ENCODE measurements around the gene CD300C.

The CD300C gene

GRCh38 chr17:74549343-74549742 is 3.4 kb upstream of the CD300C start:
- Histone ChIP-seq H3K27me3 (replicated peaks; ENCODE audit: insufficient read depth, low read length) (peaks cover 72% of the 10 kb centered on the region), H2AFZ (ENCODE audit: low read length) (no peak overlapping the region), H4K20me1 (ENCODE audit: insufficient read depth, low read length) (no peaks in the 10 kb centered on the region), H3K4me2 (ENCODE audit: low read depth, low read length) (no peak overlapping the region), H3K4me3 (ENCODE audit: low read length) (no peak overlapping the region), H3K9ac (ENCODE audit: low read length) (no peak overlapping the region), H3K36me3 (replicated peaks; ENCODE audit: insufficient read depth, low read length) (no peaks in the 10 kb centered on the region), H3K27ac (ENCODE audit: low read length) (no peak overlapping the region), H3K9me2 (replicated peaks; ENCODE audit: insufficient read depth, low read length) (no peaks in the 10 kb centered on the region), H3K79me2 (ENCODE audit: low read length) (no peaks in the 10 kb centered on the region), H3K9me3 (replicated peaks; ENCODE audit: insufficient read depth, low read length) (no peaks in the 10 kb centered on the region), H3K4me1 (ENCODE audit: low read length) (no peaks in the 10 kb centered on the region), H3F3A (ENCODE audit: insufficient read depth, low read length) (no peaks in the 10 kb centered on the region)
- DNase-seq = no peak
- no peak for TF ChIP-seq CTCF (IDR thresholded peaks at IDR 0.05; ENCODE audit: low read length)
- TF ChIP-seq EZH2 (optimal IDR thresholded peaks at IDR 0.05; ENCODE audit: low read depth, low read length) = no peak
- TF ChIP-seq EZH2phosphoT487 (IDR thresholded peaks at IDR 0.05; ENCODE audit: low read length) = no peak

GRCh38 chr17:74547736-74548135 is 1.8 kb upstream of the CD300C start:
- Histone ChIP-seq H2AFZ (ENCODE audit: low read length) (no peak overlapping the region), H3K79me2 (ENCODE audit: low read length) (no peaks in the 10 kb centered on the region), H4K20me1 (ENCODE audit: insufficient read depth, low read length) (no peaks in the 10 kb centered on the region), H3K9me3 (replicated peaks; ENCODE audit: insufficient read depth, low read length) (no peaks in the 10 kb centered on the region), H3K9me2 (replicated peaks; ENCODE audit: insufficient read depth, low read length) (no peaks in the 10 kb centered on the region), H3K27me3 (replicated peaks; ENCODE audit: insufficient read depth, low read length) (peaks cover 75% of the 10 kb centered on the region), H3F3A (ENCODE audit: insufficient read depth, low read length) (no peaks in the 10 kb centered on the region), H3K4me1 (ENCODE audit: low read length) (no peaks in the 10 kb centered on the region), H3K4me2 (ENCODE audit: low read depth, low read length) (no peak overlapping the region), H3K9ac (ENCODE audit: low read length) (no peak overlapping the region), H3K4me3 (ENCODE audit: low read length) (no peak overlapping the region), H3K36me3 (replicated peaks; ENCODE audit: insufficient read depth, low read length) (no peaks in the 10 kb centered on the region), H3K27ac (ENCODE audit: low read length) (no peak overlapping the region)
- no peak for DNase-seq
- TF ChIP-seq EZH2phosphoT487 (IDR thresholded peaks at IDR 0.05; ENCODE audit: low read length) = no peak
- no peak for TF ChIP-seq EZH2 (optimal IDR thresholded peaks at IDR 0.05; ENCODE audit: low read depth, low read length)
- no peak for TF ChIP-seq CTCF (IDR thresholded peaks at IDR 0.05; ENCODE audit: low read length)

- Histone ChIP-seq H2AFZ (ENCODE audit: low read length) (no peak overlapping the region), H3K27me3 (replicated peaks; ENCODE audit: insufficient read depth, low read length) (peaks cover 75% of the 10 kb centered on the region), H3K27ac (ENCODE audit: low read length) (no peak overlapping the region), H4K20me1 (ENCODE audit: insufficient read depth, low read length) (no peaks in the 10 kb centered on the region), H3K4me3 (ENCODE audit: low read length) (no peak overlapping the region), H3F3A (ENCODE audit: insufficient read depth, low read length) (no peaks in the 10 kb centered on the region), H3K4me1 (ENCODE audit: low read length) (no peaks in the 10 kb centered on the region), H3K4me2 (ENCODE audit: low read depth, low read length) (no peak overlapping the region), H3K79me2 (ENCODE audit: low read length) (no peaks in the 10 kb centered on the region), H3K9ac (ENCODE audit: low read length) (no peak overlapping the region), H3K36me3 (replicated peaks; ENCODE audit: insufficient read depth, low read length) (no peaks in the 10 kb centered on the region), H3K9me3 (replicated peaks; ENCODE audit: insufficient read depth, low read length) (no peaks in the 10 kb centered on the region), H3K9me2 (replicated peaks; ENCODE audit: insufficient read depth, low read length) (no peaks in the 10 kb centered on the region)
- TF ChIP-seq EZH2 (optimal IDR thresholded peaks at IDR 0.05; ENCODE audit: low read depth, low read length) = no peak
- TF ChIP-seq CTCF (IDR thresholded peaks at IDR 0.05; ENCODE audit: low read length) = no peak
- TF ChIP-seq EZH2phosphoT487 (IDR thresholded peaks at IDR 0.05; ENCODE audit: low read length) = no peak
- DNase-seq = no peak
These were observed 1.3 kb upstream of the CD300C start for GRCh38 chr17:74547264-74547663.

Data from MM.1S (cell line).